SKM-1 treated with dmso at 0.1 percent for 144 hours (cell line): ENCODE measurements around the gene PALM3.

Source experiments
- DNase-seq: peaks from one replicate; lab custom pipeline; 2025; ENCODE audit not compliant: unreplicated experiment; lab: John Stamatoyannopoulos, UW

Gene PALM3

GRCh38 chr19:14089662-14090508 lies 28.0 kb upstream of the PALM3 start:
- peak; percentile 33 for DNase-seq

- no peak for DNase-seq
These were observed 27.5 kb upstream of the PALM3 start for GRCh38 chr19:14089412-14089661.

GRCh38 chr19:14088634-14089411 lies 26.9 kb upstream of the PALM3 start:
- no peak for DNase-seq

GRCh38 chr19:14086098-14086497 lies 24.2 kb upstream of the PALM3 start:
- no peak for DNase-seq

- DNase-seq: no peak
These were observed 23.6 kb upstream of the PALM3 start, which contains the start of gene C19orf67 for GRCh38 chr19:14085309-14085995. C19orf67 (minus strand) TSS chr19:14085783; CDS start chr19:14085627, 156 bp downstream.

- no peak for DNase-seq
These were observed 20.7 kb upstream of the PALM3 start for GRCh38 chr19:14082675-14082960.

GRCh38 chr19:14081797-14082674 lies 20.2 kb upstream of the PALM3 start:
- DNase-seq: no peak

- peak; percentile 99 for DNase-seq
These were observed 19.3 kb upstream of the PALM3 start for GRCh38 chr19:14080887-14081796.

- DNase-seq: no peak
These were observed 16.5 kb upstream of the PALM3 start for GRCh38 chr19:14078411-14078810.

- no peak for DNase-seq
These were observed 12.3 kb upstream of the PALM3 start for GRCh38 chr19:14073925-14074838.

GRCh38 chr19:14073261-14073924 lies 11.5 kb upstream of the PALM3 start:
- peak; percentile 80 for DNase-seq

- DNase-seq: no peak
These were observed 10.8 kb upstream of the PALM3 start, which contains the start of gene MISP3 for GRCh38 chr19:14072535-14073260. MISP3 (plus strand) TSS chr19:14072786; CDS start chr19:14073310, 524 bp downstream.

- DNase-seq: no peak
These were observed 8.6 kb upstream of the PALM3 start for GRCh38 chr19:14070268-14071050.

- DNase-seq: no peak
These were observed 4.3 kb upstream of the PALM3 start for GRCh38 chr19:14066134-14066533.

- no peak for DNase-seq
These were observed 1.2 kb upstream of the PALM3 start for GRCh38 chr19:14063105-14063504.

- no peak for DNase-seq
These were observed 631 bp upstream of the PALM3 start for GRCh38 chr19:14062558-14062855.
